GM21526 (cell line): ENCODE measurements around the gene SIAH2.
A peak's percentile ranks its signal among the peaks of the same experiment; 100 is the strongest.
"Not testable (repeated sequence)": the region's sequence is repeated elsewhere in the genome, so short reads cannot be mapped to it uniquely, and the experiment has no call there.

Experiments
- ATAC-seq: cut with Tn5 transposase; IDR thresholded peaks from one replicate; pipeline ENCODE4 v1.9.1; 2021; ENCODE audit warnings: moderate library complexity; ENCODE audit not compliant: unreplicated experiment, low FRiP score

Gene SIAH2

GRCh38 chr3:150763122-150763840, at the start of gene SIAH2:
SIAH2 (minus strand) TSS chr3:150763169; CDS start chr3:150762849, 320 bp downstream.
- ATAC-seq = peak; percentile 55

GRCh38 chr3:150811984-150812383, 49.0 kb upstream of the SIAH2 start:
- ATAC-seq = no peak

GRCh38 chr3:150810641-150811040, 47.7 kb upstream of the SIAH2 start:
- no peak for ATAC-seq

GRCh38 chr3:150806185-150806835, 43.3 kb upstream of the SIAH2 start:
- no peak for ATAC-seq

GRCh38 chr3:150805354-150805753, 42.4 kb upstream of the SIAH2 start:
- ATAC-seq = no peak

GRCh38 chr3:150803440-150803985, 40.5 kb upstream of the SIAH2 start:
- ATAC-seq = no peak

- no peak for ATAC-seq
Observed at GRCh38 chr3:150800722-150801121, 37.8 kb upstream of the SIAH2 start.

GRCh38 chr3:150798122-150798618, 35.2 kb upstream of the SIAH2 start:
- no peak for ATAC-seq

- ATAC-seq = no peak
Observed at GRCh38 chr3:150797155-150797554, 34.2 kb upstream of the SIAH2 start.

- not testable (repeated sequence) for ATAC-seq
Observed at GRCh38 chr3:150796527-150796926, 33.6 kb upstream of the SIAH2 start.

GRCh38 chr3:150793641-150794040, 30.7 kb upstream of the SIAH2 start:
- ATAC-seq = no peak

- no peak for ATAC-seq
Observed at GRCh38 chr3:150790629-150791028, 27.7 kb upstream of the SIAH2 start.

GRCh38 chr3:150789451-150789850, 26.5 kb upstream of the SIAH2 start:
- ATAC-seq = no peak

- peak; percentile 70 for ATAC-seq
Observed at GRCh38 chr3:150787741-150788370, 24.9 kb upstream of the SIAH2 start.

- ATAC-seq = no peak
Observed at GRCh38 chr3:150786791-150787190, 23.8 kb upstream of the SIAH2 start.

- ATAC-seq = no peak
Observed at GRCh38 chr3:150784747-150785125, 21.8 kb upstream of the SIAH2 start.

GRCh38 chr3:150783920-150784746, 21.2 kb upstream of the SIAH2 start:
- ATAC-seq = no peak

GRCh38 chr3:150783316-150783715, 20.3 kb upstream of the SIAH2 start:
- ATAC-seq = no peak

- ATAC-seq = no peak
Observed at GRCh38 chr3:150779402-150779858, 16.5 kb upstream of the SIAH2 start.

GRCh38 chr3:150778793-150779401, 15.9 kb upstream of the SIAH2 start:
- no peak for ATAC-seq
